Neuronal stem cell (in vitro differentiated cells): Measurements from ENCODE around the gene ADRB2.
A peak's percentile ranks its signal among the peaks of the same experiment; 100 is the strongest.

Experiments used
- DNase-seq: peaks from one replicate; pipeline ENCODE4 v3.0.0-alpha.2; 2013; ENCODE audit warnings: low spot score
- H2AFZ ChIP-seq: one replicate; pipeline ENCODE4 v1.6.1; 2013; ENCODE audit warnings: mild to moderate bottlenecking, low read length, inconsistent platforms
- H2AK5ac ChIP-seq: 2 replicates; pipeline ENCODE4 v1.6.1; 2013; ENCODE audit warnings: low read depth, mild to moderate bottlenecking, inconsistent platforms, low read length, moderate library complexity, mixed read lengths
- H2BK120ac ChIP-seq: 2 replicates; pipeline ENCODE4 v1.6.1; 2013; ENCODE audit warnings: low read depth, mild to moderate bottlenecking, inconsistent platforms, low read length, moderate library complexity, mixed read lengths
- H2BK12ac ChIP-seq: one replicate; pipeline ENCODE4 v1.6.1; 2013; ENCODE audit warnings: low read length, inconsistent platforms
- H2BK15ac ChIP-seq: 2 replicates; pipeline ENCODE4 v1.6.1; 2013; ENCODE audit warnings: mild to moderate bottlenecking, low read length, inconsistent platforms, mixed read lengths
- H2BK5ac ChIP-seq: one replicate; pipeline ENCODE4 v1.6.1; 2013; ENCODE audit warnings: inconsistent platforms, mild to moderate bottlenecking, low read length, moderate library complexity
- H3K14ac ChIP-seq: one replicate; pipeline ENCODE4 v1.6.1; 2013; ENCODE audit warnings: low read length, inconsistent platforms
- H3K18ac ChIP-seq: 2 replicates; pipeline ENCODE4 v1.6.1; 2013; ENCODE audit warnings: low read length, inconsistent platforms
- H3K23ac ChIP-seq: 2 replicates; pipeline ENCODE4 v1.6.1; 2013; ENCODE audit warnings: low read depth, mild to moderate bottlenecking, mixed read lengths, low read length, inconsistent platforms; ENCODE audit not compliant: poor library complexity
- H3K27ac ChIP-seq: replicated peaks from 3 replicates; pipeline ENCODE4 v1.5.1; 2013; ENCODE audit warnings: low read length, inconsistent platforms
- H3K27me3 ChIP-seq, 3 experiments: 2 replicates each; pipeline ENCODE4 v1.6.1; 2013; ENCODE audit warnings: low read length in 3 of 3, mild to moderate bottlenecking in 2 of 3, inconsistent platforms in 1 of 3, low read depth in 1 of 3, mixed read lengths in 1 of 3, moderate library complexity in 1 of 3; ENCODE audit not compliant: control insufficient read depth in 3 of 3, insufficient read depth in 3 of 3
- H3K36me3 ChIP-seq, 2 donors: replicated peaks in 1 of 2; 2 replicates each; pipeline ENCODE4 v1.6.1; 2013; ENCODE audit warnings: low read length in 2 of 2; ENCODE audit not compliant: control insufficient read depth in 2 of 2, insufficient read depth in 2 of 2
- H3K4ac ChIP-seq: 2 replicates; pipeline ENCODE4 v1.6.1; 2013; ENCODE audit warnings: inconsistent platforms, mild to moderate bottlenecking, low read length, moderate library complexity
- H3K4me1 ChIP-seq, 2 donors: 1 replicate in 1 of 2; 2 replicates in 1 of 2; pipeline ENCODE4 v1.6.1; 2013; ENCODE audit warnings: low read length in 2 of 2, low read depth in 1 of 2; ENCODE audit not compliant: control insufficient read depth in 2 of 2, insufficient read depth in 1 of 2
- H3K4me2 ChIP-seq: one replicate; pipeline ENCODE4 v1.6.1; 2013; ENCODE audit warnings: mild to moderate bottlenecking, low read length, inconsistent platforms; ENCODE audit not compliant: insufficient read depth, poor library complexity, severe bottlenecking
- H3K4me3 ChIP-seq, 2 donors: 2 replicates each; pipeline ENCODE4 v1.5.1; 2013; ENCODE audit warnings: low read length in 2 of 2, mild to moderate bottlenecking in 2 of 2, inconsistent platforms in 1 of 2, moderate library complexity in 1 of 2
- H3K79me1 ChIP-seq: one replicate; pipeline ENCODE4 v1.6.1; 2013; ENCODE audit warnings: low read depth, mild to moderate bottlenecking, inconsistent platforms, low read length, moderate library complexity
- H3K9ac ChIP-seq: one replicate; pipeline ENCODE4 v1.6.1; 2013; ENCODE audit warnings: mild to moderate bottlenecking, low read depth, low read length, inconsistent platforms; ENCODE audit not compliant: poor library complexity
- H3K9me3 ChIP-seq, 2 donors: replicated peaks in 1 of 2; 2 replicates each; pipeline versions ENCODE3 to v1.6.1; 2013; ENCODE audit warnings: low read length in 2 of 2, mild to moderate bottlenecking in 2 of 2, inconsistent platforms in 1 of 2, low read depth in 1 of 2, mixed read lengths in 1 of 2, moderate library complexity in 1 of 2; ENCODE audit not compliant: control insufficient read depth in 2 of 2, insufficient read depth in 1 of 2
- H4K8ac ChIP-seq: one replicate; pipeline ENCODE4 v1.6.1; 2013; ENCODE audit warnings: low read depth, mild to moderate bottlenecking, inconsistent platforms, low read length, moderate library complexity
- H4K91ac ChIP-seq: one replicate; pipeline ENCODE4 v1.6.1; 2013; ENCODE audit warnings: low read length, low read depth, mild to moderate bottlenecking, inconsistent platforms; ENCODE audit not compliant: poor library complexity
- WGBS, 2 donors: extraction: QIAGEN DNeasy Blood & Tissue Kit; methylation state at CpG; one replicate each; pipeline ENCODE4 v1.1.7; 2013; ENCODE audit warnings: missing lambda C conversion rate in 2 of 2, mixed read lengths in 1 of 2; ENCODE audit not compliant: insufficient read length in 2 of 2, insufficient replicate concordance in 1 of 2; ENCODE audit errors: extremely low coverage in 2 of 2; 5-methylcytosine and 5-hydroxymethylcytosine counted together

The ADRB2 gene

DNA sequence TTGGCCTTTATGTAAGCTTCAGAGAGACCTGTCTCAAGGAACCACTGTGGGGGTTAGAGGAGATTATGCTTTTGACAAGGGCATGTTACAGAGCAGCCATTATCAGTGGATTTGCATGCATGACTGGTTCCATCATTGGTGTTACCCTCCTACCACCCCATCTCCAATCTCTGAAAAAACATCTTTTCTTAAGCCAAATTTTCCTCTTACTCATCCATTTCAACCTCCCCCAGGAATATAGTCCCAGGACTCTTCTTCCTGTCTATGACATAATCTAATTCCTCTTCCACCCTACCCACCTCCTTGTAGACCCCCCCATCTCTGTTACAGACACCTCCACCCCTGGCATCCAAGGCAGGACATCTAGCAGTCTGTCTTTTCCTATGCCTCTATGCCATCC, 33.1 kb upstream of the ADRB2 start:
- no peak for DNase-seq
- no peak overlapping the region for H3K9ac ChIP-seq
- no peak overlapping the region for H2AK5ac ChIP-seq
- H3K79me1 ChIP-seq = no peaks in the 10 kb centered on the region
- no peak overlapping the region for H4K8ac ChIP-seq
- H3K4me1 ChIP-seq = peaks cover 0 to 3% of the 10 kb centered on the region in 2 donors
- no peaks in the 10 kb centered on the region for H3K36me3 ChIP-seq
- H2BK120ac ChIP-seq = no peak overlapping the region
- no peak overlapping the region for H2AFZ ChIP-seq
- H3K4ac ChIP-seq = no peak overlapping the region
- no peak overlapping the region for H4K91ac ChIP-seq
- H3K4me3 ChIP-seq = no peak overlapping the region
- H2BK12ac ChIP-seq = no peak overlapping the region
- no peak overlapping the region for H3K27ac ChIP-seq
- no peak overlapping the region for H2BK15ac ChIP-seq
- no peaks in the 10 kb centered on the region for H3K27me3 ChIP-seq
- no peak overlapping the region for H2BK5ac ChIP-seq
- no peak overlapping the region for H3K23ac ChIP-seq
- peak overlapping the region; percentile 15 for H3K18ac ChIP-seq
- H3K9me3 ChIP-seq = no peaks in the 10 kb centered on the region
- no peak overlapping the region for H3K14ac ChIP-seq
- H3K4me2 ChIP-seq = no peak overlapping the region

DNA sequence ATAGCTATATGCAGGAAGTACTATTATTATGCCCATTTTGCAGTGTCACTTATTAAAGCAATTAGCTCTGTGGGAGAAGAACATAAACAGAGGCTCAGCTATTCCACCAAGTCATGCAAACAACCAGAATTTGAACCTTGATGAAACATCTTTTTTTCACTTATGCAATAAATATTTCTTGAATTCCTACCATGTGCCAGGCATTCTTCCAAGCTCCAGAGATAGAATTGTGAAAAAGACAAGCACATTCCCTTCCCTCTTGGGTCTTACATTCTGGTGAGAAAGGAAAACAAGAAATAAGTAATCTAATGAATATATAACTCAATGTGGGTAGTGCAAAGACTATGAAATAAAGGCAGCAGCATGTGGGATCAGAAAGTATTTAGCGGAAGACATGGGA, 32.1 kb upstream of the ADRB2 start:
- Histone ChIP-seq H2BK120ac (no peak overlapping the region), H3K23ac (no peak overlapping the region), H4K91ac (no peak overlapping the region), H3K36me3 (no peaks in the 10 kb centered on the region), H2AFZ (no peak overlapping the region), H3K4me1 (peaks cover 0 to 3% of the 10 kb centered on the region in 2 donors), H3K18ac (no peak overlapping the region), H2BK12ac (no peak overlapping the region), H3K27ac (no peak overlapping the region), H2BK15ac (no peak overlapping the region), H2AK5ac (no peak overlapping the region), H3K9ac (no peak overlapping the region), H2BK5ac (no peak overlapping the region), H3K4me2 (no peak overlapping the region), H3K9me3 (no peaks in the 10 kb centered on the region), H3K4me3 (no peak overlapping the region), H3K27me3 (no peaks in the 10 kb centered on the region), H4K8ac (no peak overlapping the region), H3K14ac (no peak overlapping the region), H3K4ac (no peak overlapping the region), H3K79me1 (no peaks in the 10 kb centered on the region)
- no CpG with 5 or more reads among the region's 1 CpG for WGBS, 2 donors
- DNase-seq = no peak

- no peak overlapping the region for H2BK120ac ChIP-seq
- WGBS, 2 donors = no CpG with 5 or more reads among the region's 5 CpGs
- H3K4me3 ChIP-seq = no peak overlapping the region
Observed at GRCh38 chr5:148794729-148795561, 31.5 kb upstream of the ADRB2 start.

GRCh38 chr5:148796936-148797335, 29.5 kb upstream of the ADRB2 start:
- no peak overlapping the region for H2BK15ac ChIP-seq
- no peak for DNase-seq
- no peak overlapping the region for H3K23ac ChIP-seq
- H2AK5ac ChIP-seq = no peak overlapping the region
- no peaks in the 10 kb centered on the region for H3K27me3 ChIP-seq
- H4K91ac ChIP-seq = no peak overlapping the region
- no peak overlapping the region for H2BK120ac ChIP-seq
- no peak overlapping the region for H3K4me3 ChIP-seq
- no peaks in the 10 kb centered on the region for H3K9me3 ChIP-seq
- no peak overlapping the region for H3K27ac ChIP-seq
- H4K8ac ChIP-seq = no peak overlapping the region
- H3K36me3 ChIP-seq = no peaks in the 10 kb centered on the region
- H3K4me2 ChIP-seq = no peak overlapping the region
- no CpG with 5 or more reads among the region's 1 CpG for WGBS, 2 donors
- H3K14ac ChIP-seq = no peak overlapping the region
- no peak overlapping the region for H3K4ac ChIP-seq
- no peak overlapping the region for H3K9ac ChIP-seq
- H3K4me1 ChIP-seq = peaks cover 0 to 3% of the 10 kb centered on the region in 2 donors
- no peak overlapping the region for H2BK12ac ChIP-seq
- H3K79me1 ChIP-seq = no peaks in the 10 kb centered on the region
- no peak overlapping the region for H3K18ac ChIP-seq
- H2AFZ ChIP-seq = no peak overlapping the region
- H2BK5ac ChIP-seq = no peak overlapping the region

More at GRCh38 chr5:148794729-148795561, 31.5 kb upstream of the ADRB2 start:
- Histone ChIP-seq H4K8ac (no peak overlapping the region), H2AK5ac (no peak overlapping the region), H3K9me3 (no peaks in the 10 kb centered on the region), H3K14ac (no peak overlapping the region), H3K4me1 (peaks cover 0 to 3% of the 10 kb centered on the region in 2 donors), H2BK12ac (no peak overlapping the region), H3K18ac (no peak overlapping the region), H3K79me1 (no peaks in the 10 kb centered on the region), H3K4me2 (no peak overlapping the region), H3K9ac (no peak overlapping the region), H2BK15ac (no peak overlapping the region), H4K91ac (no peak overlapping the region), H3K23ac (no peak overlapping the region), H3K27me3 (no peaks in the 10 kb centered on the region), H3K27ac (no peak overlapping the region), H3K4ac (no peak overlapping the region), H2AFZ (no peak overlapping the region), H3K36me3 (no peaks in the 10 kb centered on the region), H2BK5ac (no peak overlapping the region)
- no peak for DNase-seq
